ENCODE data around the gene NFKB2.
A peak's percentile ranks its signal among the peaks of the same experiment; 100 is the strongest.

NFKB2 gene

GRCh38 chr10:102395400-102396316 is at the start of gene NFKB2:
NFKB2 (plus strand) TSS chr10:102395705; CDS start chr10:102395960, 255 bp downstream.
- peak; percentile 18 for DNase-seq

- no peak for DNase-seq
Measured at GRCh38 chr10:102347236-102347828, 48.2 kb upstream of the NFKB2 start.

- DNase-seq = peak; percentile 58
Measured at GRCh38 chr10:102352066-102352715, 43.3 kb upstream of the NFKB2 start.

GRCh38 chr10:102354451-102354850 is 41.1 kb upstream of the NFKB2 start:
- no peak for DNase-seq

GRCh38 chr10:102358712-102359382 is 36.7 kb upstream of the NFKB2 start:
- DNase-seq = no peak

GRCh38 chr10:102367441-102367840 is 28.1 kb upstream of the NFKB2 start:
- DNase-seq = no peak

GRCh38 chr10:102368077-102368476 is 27.4 kb upstream of the NFKB2 start:
- DNase-seq = no peak

- DNase-seq = no peak
Measured at GRCh38 chr10:102371295-102371694, 24.2 kb upstream of the NFKB2 start.

GRCh38 chr10:102375250-102375649 is 20.3 kb upstream of the NFKB2 start:
- DNase-seq = no peak

GRCh38 chr10:102375867-102376266 is 19.6 kb upstream of the NFKB2 start:
- DNase-seq = no peak

- no peak for DNase-seq
Measured at GRCh38 chr10:102376901-102377300, 18.6 kb upstream of the NFKB2 start.

- no peak for DNase-seq
Measured at GRCh38 chr10:102379383-102379782, 16.1 kb upstream of the NFKB2 start.

- no peak for DNase-seq
Measured at GRCh38 chr10:102381983-102382382, 13.5 kb upstream of the NFKB2 start.

GRCh38 chr10:102382871-102383270 is 12.6 kb upstream of the NFKB2 start:
- DNase-seq = no peak

- DNase-seq = no peak
Measured at GRCh38 chr10:102384053-102384452, 11.5 kb upstream of the NFKB2 start.

GRCh38 chr10:102384606-102385429 is 10.7 kb upstream of the NFKB2 start:
- DNase-seq = no peak

- DNase-seq = no peak
Measured at GRCh38 chr10:102389894-102390293, 5.6 kb upstream of the NFKB2 start.

GRCh38 chr10:102392306-102392705 is 3.2 kb upstream of the NFKB2 start:
- DNase-seq = no peak

- no peak for DNase-seq
Measured at GRCh38 chr10:102393411-102394078, 2.0 kb upstream of the NFKB2 start.

- DNase-seq = peak; percentile 46
Measured at GRCh38 chr10:102394079-102394800, 1.3 kb upstream of the NFKB2 start.

- DNase-seq = no peak
Measured at GRCh38 chr10:102394801-102395399, 605 bp upstream of the NFKB2 start.

Measured in NCI-H1105 treated with DMSO at 0.1 percent for 48 hours (cell line).